Esophagus muscularis mucosa (tissue), 2 donors: ENCODE data around the gene PCMT1.
"Not testable (repeated sequence)": the region's sequence is repeated elsewhere in the genome, so short reads cannot be mapped to it uniquely, and the experiment has no call there.

ENCODE experiments used
- POLR2A ChIP-seq: fragments of 450-650 bp; IDR thresholded peaks from one replicate; pipeline ENCODE4 v1.6.1; 2017; ENCODE audit warnings: antibody characterized with exemption, moderate library complexity, mild to moderate bottlenecking, low read depth
- POLR2AphosphoS5 ChIP-seq, 2 donors: sonication (generic); formaldehyde crosslinking; IDR thresholded peaks; one replicate each; pipeline ENCODE4 v1.6.1; 2017; ENCODE audit warnings: antibody characterized with exemption in 2 of 2

DNA sequence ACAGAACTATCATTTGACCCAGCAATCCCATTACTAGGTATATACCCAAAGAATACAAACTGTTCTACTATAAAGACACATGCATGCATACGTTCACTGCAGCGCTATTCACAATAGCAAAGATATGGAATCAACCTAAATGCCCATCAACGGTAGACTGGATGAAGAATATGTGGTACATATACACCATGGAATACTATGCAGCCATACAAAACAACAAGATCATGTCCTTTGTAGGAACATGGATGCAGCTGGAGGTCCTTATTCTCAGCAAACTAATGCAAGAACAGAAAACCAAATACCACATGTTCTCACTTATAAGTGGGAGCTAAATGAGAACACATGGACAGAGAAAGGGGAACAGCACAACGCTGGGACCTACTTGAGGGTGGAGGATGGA lies 98.8 kb downstream of the PCMT1 start:
- not testable (repeated sequence) for TF ChIP-seq POLR2A; POLR2AphosphoS5 (IDR thresholded peaks at IDR 0.05)
